ENCODE results near the gene MET. TPM values are rescaled to one million over a fixed set of nuclear protein-coding genes. Genes with fewer than 3 reads are reported as not detected.

MET gene
- total RNA-seq, 1 experiment from 2014 or later = 80.5 TPM

- no peak for DNase-seq (ENCODE audit: extremely low read depth, low read depth)
Observed at GRCh38 chr7:116724560-116725231, 52.7 kb downstream of the MET start.

DNA sequence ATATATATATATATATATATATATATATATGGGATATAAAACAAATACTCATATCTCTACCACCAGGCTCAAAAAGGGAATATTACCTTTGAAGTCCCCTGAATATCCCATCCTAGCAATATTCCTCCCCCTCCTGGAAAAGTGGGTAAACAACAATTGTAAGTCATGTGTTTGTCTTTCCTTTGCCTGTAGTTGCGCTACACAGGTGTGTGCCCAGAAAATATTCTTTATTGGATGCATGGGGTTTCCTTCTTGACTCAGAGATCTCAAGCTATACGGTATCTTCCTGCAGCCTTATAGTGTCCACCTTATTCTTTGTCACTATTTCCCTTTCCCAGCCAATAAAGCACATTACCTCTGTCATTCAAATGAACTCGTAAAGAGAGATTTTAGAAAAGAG is 54.2 kb downstream of the MET start:
- no peak for DNase-seq (ENCODE audit: extremely low read depth, low read depth)

DNA sequence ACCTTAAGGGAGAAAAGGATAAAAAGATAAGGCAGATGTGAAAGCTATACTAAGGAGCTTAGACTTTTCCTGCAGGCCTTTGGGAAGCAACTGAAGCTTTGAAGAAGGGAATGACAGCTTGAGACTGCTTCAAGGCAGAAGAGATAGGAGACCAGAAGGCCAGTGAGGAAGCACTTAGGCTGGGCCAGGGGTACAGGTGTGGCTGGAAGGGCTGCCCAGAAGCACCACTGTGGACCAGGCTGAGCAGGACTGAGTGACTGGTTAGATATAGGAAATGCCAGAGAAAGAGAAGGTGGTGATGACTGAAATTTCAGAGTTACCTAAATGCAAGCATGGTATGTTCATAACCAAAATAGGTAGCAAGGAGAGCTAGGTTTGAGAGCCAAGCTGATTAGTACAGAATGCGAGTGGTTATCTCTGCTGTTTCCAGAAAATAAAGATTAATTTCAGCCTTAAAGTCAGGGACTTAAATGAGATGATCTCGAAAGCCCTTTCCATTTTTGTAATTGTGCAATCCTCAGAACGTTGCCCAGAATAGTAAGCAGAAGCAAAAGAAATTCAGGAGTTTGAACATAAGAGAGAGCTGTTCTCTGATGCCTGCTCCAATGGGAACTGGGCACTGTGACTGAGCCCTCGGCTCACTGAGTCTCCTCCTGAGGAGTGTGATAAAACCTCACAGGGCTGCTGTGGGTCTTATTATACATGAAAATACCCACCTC is 54.9 kb downstream of the MET start:
- no peak for DNase-seq (ENCODE audit: extremely low read depth, low read depth)

DNA sequence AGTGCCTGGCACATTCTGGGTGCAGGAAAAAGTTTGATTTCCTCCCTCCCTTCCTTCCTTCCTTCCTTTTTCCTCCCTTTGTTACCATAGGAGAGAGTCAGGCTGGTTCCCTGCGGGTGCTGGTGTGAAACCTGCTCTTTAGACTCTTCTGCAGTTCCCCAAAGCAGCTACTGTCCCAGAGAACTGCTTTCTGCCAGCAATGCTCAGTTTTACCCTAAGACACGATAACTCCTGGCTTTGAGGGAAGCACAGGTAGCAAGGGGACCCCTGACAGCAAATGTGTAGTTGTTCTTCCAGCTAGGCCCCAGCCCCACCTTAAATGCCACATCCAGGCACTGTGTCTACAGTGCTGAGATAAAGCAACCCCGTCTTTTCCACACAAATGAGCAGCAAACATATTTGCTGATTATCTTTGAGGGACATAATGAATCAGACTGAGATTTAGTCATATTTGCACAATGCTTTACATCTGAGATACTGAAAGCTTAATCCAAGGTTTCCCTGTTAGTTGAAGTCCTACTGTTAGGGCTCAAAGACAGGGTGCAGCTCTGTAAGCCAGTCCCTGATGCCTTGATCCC is 55.5 kb downstream of the MET start:
- DNase-seq (ENCODE audit: extremely low read depth, low read depth) = no peak

- DNase-seq (ENCODE audit: extremely low read depth, low read depth) = no peak
Observed at GRCh38 chr7:116728413-116728812, 56.4 kb downstream of the MET start.

GRCh38 chr7:116730097-116731022 is 58.4 kb downstream of the MET start:
- no peak for DNase-seq (ENCODE audit: extremely low read depth, low read depth)

DNA sequence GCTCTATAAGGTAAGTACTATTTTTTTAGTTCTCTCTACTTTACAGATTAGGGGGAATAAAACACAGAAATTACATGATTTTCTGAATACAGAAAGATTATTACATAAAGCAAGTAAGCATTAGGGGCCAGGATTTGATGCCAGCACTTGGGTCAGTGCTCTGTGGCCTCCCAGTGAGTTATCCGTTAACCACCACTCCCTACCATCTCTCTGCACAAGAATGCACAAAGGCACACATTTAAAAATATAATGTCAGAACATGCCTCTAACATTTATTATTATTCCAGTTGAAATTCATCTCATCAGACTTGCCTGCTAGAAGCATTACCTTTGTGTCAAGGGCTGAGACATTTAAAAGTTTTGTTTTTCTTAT is 59.0 kb downstream of the MET start:
- DNase-seq (ENCODE audit: extremely low read depth, low read depth) = no peak

DNA sequence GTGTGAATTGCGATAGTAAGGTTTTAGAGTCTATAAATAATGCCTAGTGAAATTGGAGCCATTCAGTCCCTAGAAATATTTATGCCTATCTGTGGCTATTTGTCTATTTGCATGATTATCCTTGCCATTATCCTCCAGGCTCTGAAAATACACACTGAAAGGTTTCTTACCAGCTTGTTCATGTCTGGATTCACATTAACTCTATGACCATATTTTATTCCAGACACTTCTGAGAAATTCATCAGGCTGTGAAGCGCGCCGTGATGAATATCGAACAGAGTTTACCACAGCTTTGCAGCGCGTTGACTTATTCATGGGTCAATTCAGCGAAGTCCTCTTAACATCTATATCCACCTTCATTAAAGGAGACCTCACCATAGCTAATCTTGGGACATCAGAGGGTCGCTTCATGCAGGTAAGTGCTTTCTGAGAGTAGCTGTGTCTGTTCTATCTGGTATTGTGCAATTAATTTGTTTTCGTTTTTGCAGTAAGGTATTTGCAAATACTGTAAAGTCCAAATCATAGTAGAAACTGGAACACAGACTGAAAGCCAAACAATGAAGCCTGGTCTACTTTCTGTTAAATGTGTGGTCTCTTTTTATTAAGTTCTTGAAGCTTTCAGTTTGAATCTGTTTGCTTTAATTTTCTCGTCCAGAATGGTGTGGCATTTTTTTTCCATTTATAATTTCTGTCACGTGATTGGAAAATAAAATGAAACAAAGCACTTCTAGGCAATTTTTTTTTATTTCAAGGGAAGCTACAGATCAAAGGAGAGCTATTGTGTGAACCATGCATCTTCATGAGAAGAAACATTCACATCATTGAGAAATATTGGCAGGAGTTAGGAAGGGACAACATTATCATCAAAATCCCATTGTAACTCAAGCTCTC is 59.7 kb downstream of the MET start:
- no peak for DNase-seq (ENCODE audit: extremely low read depth, low read depth)

DNA sequence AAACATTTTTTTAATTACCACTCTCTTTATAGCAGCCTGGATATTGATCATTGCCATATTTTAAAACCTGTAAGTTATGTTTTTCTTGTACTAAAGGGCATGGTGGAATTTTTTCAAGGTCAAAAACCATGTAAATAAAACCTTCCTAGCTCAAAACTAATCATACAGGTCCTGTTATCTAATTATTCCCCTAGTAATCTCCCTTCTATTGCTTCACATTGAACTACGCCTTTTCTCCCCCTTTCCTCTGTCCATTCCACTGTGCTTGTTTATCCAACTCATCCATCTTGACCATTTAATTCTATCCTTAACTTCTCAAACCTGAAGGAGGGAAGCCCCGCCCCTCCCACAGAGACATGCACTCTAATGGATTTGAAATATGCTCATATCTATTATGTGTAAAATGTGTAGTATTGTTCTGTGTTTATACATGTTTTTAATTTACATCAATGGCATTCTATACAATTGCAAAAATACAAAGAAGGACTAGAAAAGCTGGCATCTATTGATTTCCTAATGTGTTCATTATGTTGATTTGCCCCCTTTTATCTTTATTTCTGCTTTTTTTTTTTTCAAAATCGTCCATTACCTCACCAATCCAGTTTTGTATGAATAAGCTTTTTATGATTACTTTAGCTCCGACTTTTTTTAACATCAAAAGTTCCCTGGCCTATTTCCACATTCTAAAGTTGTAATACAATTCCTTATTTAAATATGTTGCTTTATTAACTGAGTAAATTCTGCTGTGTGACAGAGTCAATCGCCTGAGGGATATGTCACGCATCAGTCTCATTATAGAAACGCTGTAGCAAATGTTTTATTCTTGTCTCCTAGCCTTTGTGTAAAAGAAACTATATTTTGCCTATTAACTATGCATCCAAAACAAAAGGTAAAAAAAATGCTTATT is 61.0 kb downstream of the MET start:
- DNase-seq (ENCODE audit: extremely low read depth, low read depth) = no peak

DNA sequence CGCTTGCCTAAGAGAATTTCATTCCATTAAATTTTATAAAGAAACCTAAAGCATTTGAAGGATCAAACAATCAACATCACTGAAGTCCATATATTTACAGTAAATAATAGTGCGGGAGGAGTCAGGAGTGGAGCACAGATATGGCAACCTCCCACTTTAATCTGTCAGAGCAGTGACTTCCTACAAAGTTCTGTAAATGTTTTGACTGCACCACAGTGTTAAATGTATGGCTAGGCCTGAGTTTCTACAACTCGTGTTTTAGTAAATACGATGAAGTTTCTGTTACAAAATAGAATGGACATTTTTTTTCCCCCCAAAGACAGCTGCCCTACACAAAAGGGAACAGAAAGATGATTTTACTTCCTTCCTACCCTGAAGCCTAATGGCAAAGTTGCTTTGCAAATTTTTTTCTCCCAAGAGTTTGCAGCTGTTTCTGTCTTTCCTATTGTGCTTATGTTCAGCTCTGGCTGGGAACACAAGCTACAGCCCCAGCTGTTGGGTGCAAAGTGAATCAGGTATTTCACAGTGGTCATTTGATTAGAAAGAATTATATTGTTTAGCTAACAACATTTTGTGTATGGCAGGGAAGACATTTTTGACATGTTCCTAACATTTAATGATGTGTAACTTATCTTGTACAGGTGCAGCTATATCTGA is 62.1 kb downstream of the MET start:
- no peak for DNase-seq (ENCODE audit: extremely low read depth, low read depth)

DNA sequence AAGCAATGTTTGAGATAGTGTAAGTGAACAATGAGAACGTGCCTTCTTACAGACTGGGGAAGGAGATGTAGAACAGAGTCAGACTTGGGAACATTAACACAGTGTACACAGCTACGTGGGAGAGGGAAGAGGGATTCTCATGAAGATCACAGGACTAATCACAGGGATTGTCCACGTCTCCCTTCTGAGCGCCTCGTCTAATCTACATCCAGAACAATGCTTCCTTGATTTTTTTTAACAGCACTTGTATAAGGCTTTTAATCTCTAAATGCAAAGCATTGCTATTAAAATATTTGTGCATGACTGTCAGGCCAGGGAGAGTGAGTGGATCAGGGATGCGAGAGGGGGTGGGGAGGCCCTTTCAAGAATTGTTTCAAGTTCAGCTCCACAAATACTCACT is 62.7 kb downstream of the MET start:
- DNase-seq (ENCODE audit: extremely low read depth, low read depth) = no peak

GRCh38 chr7:116736927-116737715 is 65.1 kb downstream of the MET start:
- no peak for DNase-seq (ENCODE audit: extremely low read depth, low read depth)

DNA sequence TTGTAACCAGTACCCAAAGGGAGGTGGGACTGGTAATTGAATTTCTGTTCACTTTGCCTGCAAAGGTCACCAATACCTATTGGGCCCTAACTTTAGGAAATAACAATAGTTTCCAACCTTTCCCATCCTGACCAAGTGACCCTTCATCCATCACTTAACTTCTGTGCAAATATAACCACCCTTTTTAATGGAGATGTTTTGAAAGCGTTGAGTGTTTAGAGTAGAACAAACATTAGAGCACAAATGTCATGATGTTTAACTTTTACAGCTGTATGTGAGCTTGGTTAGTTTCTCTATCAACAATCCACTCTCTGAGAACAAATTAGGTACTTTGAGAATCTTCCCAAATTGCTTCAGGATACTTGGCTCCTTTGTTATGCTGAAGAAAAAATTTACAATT is 66.4 kb downstream of the MET start:
- no peak for DNase-seq (ENCODE audit: extremely low read depth, low read depth)

GRCh38 chr7:116739307-116739706 is 67.3 kb downstream of the MET start:
- no peak for DNase-seq (ENCODE audit: extremely low read depth, low read depth)

- DNase-seq (ENCODE audit: extremely low read depth, low read depth) = no peak
Observed at GRCh38 chr7:116740231-116740630, 68.2 kb downstream of the MET start.

DNA sequence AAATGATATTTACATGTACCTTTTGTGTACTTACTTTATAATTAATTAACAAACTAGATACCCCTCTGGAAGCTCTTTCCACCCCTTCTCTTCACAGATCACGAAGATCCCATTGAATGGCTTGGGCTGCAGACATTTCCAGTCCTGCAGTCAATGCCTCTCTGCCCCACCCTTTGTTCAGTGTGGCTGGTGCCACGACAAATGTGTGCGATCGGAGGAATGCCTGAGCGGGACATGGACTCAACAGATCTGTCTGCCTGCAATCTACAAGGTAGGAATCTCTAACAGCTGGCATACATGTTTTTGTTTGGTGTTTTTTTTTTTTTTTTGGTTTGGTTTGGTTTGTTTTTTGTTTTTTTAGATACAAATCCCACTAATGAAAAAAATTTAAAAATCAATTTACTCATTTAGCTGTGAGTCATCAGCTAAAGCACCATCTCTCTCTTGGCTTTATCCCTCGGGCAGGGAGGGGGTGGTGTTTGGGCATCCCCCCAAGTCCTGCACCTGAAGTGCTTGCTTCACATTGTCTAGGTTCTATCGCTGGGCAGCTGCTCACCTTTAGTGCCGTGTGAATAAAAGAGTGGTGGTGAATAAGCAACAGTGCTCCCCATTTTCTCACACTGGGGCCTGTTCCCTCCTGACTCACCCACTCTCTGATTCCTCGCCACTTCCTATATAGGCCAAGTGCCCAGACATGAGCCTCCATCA is 68.9 kb downstream of the MET start:
- no peak for DNase-seq (ENCODE audit: extremely low read depth, low read depth)
